Vagina (tissue), 2 donors: Measurements from ENCODE around the gene PTBP1.

Source experiments
- POLR2AphosphoS5 ChIP-seq, 2 donors: sonication (generic); formaldehyde crosslinking; IDR thresholded peaks; one replicate each; pipeline ENCODE4 v1.9.0; 2017; ENCODE audit warnings: antibody characterized with exemption in 2 of 2, mild to moderate bottlenecking in 2 of 2, low read depth in 1 of 2; ENCODE audit not compliant: insufficient read depth in 1 of 2
- TF ChIP-seq, protein P1 (sequence below), 3 experiments: fragments of 450-650 bp in 2 of 3; fragments of 200-600 bp in 1 of 3; sonication (generic) in 1 of 3; IDR thresholded peaks; one replicate each; pipeline ENCODE4 v1.5.1; 2017 to 2019; ENCODE audit warnings: antibody characterized with exemption in 3 of 3, mild to moderate bottlenecking in 2 of 3, moderate library complexity in 2 of 3

DNA sequence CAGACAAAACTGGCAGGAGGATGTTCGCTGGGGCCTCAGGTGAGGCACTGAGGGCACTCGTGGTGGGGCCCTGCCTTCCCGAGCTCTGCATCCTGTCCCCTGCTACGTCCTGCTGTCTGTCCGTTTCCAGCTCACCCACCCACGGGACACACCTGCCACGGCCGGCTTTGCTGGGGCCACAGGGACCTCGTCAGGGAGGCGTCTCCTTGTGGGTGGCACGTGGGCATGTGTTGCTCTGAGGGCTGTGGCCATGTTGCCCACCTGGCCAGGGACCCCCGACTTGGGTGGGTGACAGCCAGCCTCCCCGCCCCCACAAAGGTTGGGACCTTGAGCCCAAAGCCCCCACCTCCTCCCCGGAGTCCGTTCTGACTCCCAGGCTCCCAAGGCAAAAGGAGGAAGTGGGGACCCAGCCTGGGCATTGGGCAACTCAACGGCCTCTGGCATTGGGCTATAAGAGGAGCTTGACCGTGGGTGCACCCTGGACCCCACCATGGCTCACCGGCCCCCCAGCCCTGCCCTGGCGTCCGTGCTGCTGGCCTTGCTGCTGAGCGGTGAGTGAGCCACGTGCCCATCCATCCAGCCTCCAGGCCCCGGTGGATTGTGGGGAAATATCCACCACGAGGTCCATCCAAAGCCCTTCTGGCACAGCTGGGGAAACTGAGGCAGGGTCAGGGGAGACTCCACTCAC lies 43.4 kb downstream of the PTBP1 start, which contains the start of gene PRTN3:
- TF ChIP-seq, protein P1, sequence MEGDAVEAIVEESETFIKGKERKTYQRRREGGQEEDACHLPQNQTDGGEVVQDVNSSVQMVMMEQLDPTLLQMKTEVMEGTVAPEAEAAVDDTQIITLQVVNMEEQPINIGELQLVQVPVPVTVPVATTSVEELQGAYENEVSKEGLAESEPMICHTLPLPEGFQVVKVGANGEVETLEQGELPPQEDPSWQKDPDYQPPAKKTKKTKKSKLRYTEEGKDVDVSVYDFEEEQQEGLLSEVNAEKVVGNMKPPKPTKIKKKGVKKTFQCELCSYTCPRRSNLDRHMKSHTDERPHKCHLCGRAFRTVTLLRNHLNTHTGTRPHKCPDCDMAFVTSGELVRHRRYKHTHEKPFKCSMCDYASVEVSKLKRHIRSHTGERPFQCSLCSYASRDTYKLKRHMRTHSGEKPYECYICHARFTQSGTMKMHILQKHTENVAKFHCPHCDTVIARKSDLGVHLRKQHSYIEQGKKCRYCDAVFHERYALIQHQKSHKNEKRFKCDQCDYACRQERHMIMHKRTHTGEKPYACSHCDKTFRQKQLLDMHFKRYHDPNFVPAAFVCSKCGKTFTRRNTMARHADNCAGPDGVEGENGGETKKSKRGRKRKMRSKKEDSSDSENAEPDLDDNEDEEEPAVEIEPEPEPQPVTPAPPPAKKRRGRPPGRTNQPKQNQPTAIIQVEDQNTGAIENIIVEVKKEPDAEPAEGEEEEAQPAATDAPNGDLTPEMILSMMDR (IDR thresholded peaks at IDR 0.05) = no peak
- no peak for TF ChIP-seq POLR2AphosphoS5 (IDR thresholded peaks at IDR 0.05; ENCODE audit: insufficient read depth in 1 of 2, low read depth in 1 of 2)
